HG02642 (cell line): ENCODE data around the gene GTPBP4.
"Not testable (repeated sequence)": the region's sequence is repeated elsewhere in the genome, so short reads cannot be mapped to it uniquely, and the experiment has no call there.

Experiments used
- ATAC-seq: cut with Tn5 transposase; IDR thresholded peaks from one replicate; pipeline ENCODE4 v1.9.1; 2021; ENCODE audit warnings: mild to moderate bottlenecking; ENCODE audit not compliant: unreplicated experiment, poor library complexity

GTPBP4 gene

GRCh38 chr10:1020460-1020859 lies 32.2 kb downstream of the GTPBP4 start:
- ATAC-seq = no peak

GRCh38 chr10:1020958-1021357 lies 32.7 kb downstream of the GTPBP4 start:
- ATAC-seq = no peak

GRCh38 chr10:1022413-1022812 lies 34.2 kb downstream of the GTPBP4 start:
- ATAC-seq = no peak

GRCh38 chr10:1024103-1024502 lies 35.9 kb downstream of the GTPBP4 start:
- no peak for ATAC-seq

- ATAC-seq = no peak
These were observed 37.4 kb downstream of the GTPBP4 start, which contains the start of gene IDI2 for GRCh38 chr10:1025683-1026082. IDI2 (minus strand) TSS chr10:1025859; CDS start chr10:1024723, 1,136 bp downstream.

- no peak for ATAC-seq
These were observed 38.3 kb downstream of the GTPBP4 start for GRCh38 chr10:1026578-1026977.

GRCh38 chr10:1029838-1030237 lies 41.6 kb downstream of the GTPBP4 start:
- no peak for ATAC-seq

GRCh38 chr10:1033601-1034000 lies 45.4 kb downstream of the GTPBP4 start:
- ATAC-seq = no peak

GRCh38 chr10:1034758-1035157 lies 46.5 kb downstream of the GTPBP4 start:
- ATAC-seq = no peak

GRCh38 chr10:1035201-1035600 lies 47.0 kb downstream of the GTPBP4 start:
- no peak for ATAC-seq

GRCh38 chr10:1036341-1036791 lies 48.1 kb downstream of the GTPBP4 start:
- peak; percentile 81 for ATAC-seq

- no peak for ATAC-seq
These were observed 48.9 kb downstream of the GTPBP4 start for GRCh38 chr10:1037098-1037497.

- not testable (repeated sequence) for ATAC-seq
These were observed 50.5 kb downstream of the GTPBP4 start for GRCh38 chr10:1038769-1039168.

GRCh38 chr10:1040133-1040532 lies 51.9 kb downstream of the GTPBP4 start:
- ATAC-seq = no peak

- no peak for ATAC-seq
These were observed 53.3 kb downstream of the GTPBP4 start for GRCh38 chr10:1041514-1041913.

GRCh38 chr10:1043532-1043995 lies 55.3 kb downstream of the GTPBP4 start:
- peak; percentile 47 for ATAC-seq

- ATAC-seq = no peak
These were observed 55.9 kb downstream of the GTPBP4 start for GRCh38 chr10:1044146-1044545.

- no peak for ATAC-seq
These were observed 56.7 kb downstream of the GTPBP4 start for GRCh38 chr10:1044964-1045363.

- ATAC-seq = no peak
These were observed 57.2 kb downstream of the GTPBP4 start for GRCh38 chr10:1045415-1045814.

GRCh38 chr10:1047937-1048336 lies 59.7 kb downstream of the GTPBP4 start:
- ATAC-seq = no peak

GRCh38 chr10:1048349-1048731 lies 60.1 kb downstream of the GTPBP4 start:
- ATAC-seq = peak; percentile 2

GRCh38 chr10:1048732-1049424 lies 60.6 kb downstream of the GTPBP4 start, which contains the start of gene IDI1:
IDI1 (minus strand) TSS chr10:1049119; CDS start chr10:1049003, 116 bp downstream.
- ATAC-seq = peak; percentile 85
